CD8-positive, alpha-beta memory T cell (primary cell): ENCODE results near the gene RGS3. TPM values are rescaled to one million over a fixed set of nuclear protein-coding genes. Genes with fewer than 3 reads are reported as not detected.

Experiments used
- CTCF ChIA-PET: fragments of 350-600 bp; sonication (Branson Sonifier 250); formaldehyde crosslinking; loops from one replicate; lab custom pipeline; 2021; ENCODE audit warnings: antibody characterized with exemption; lab: Charles Lee
- POLR2A ChIA-PET: fragments of 350-600 bp; sonication (Branson Sonifier 250); formaldehyde crosslinking; loops from one replicate; lab custom pipeline; 2021; ENCODE audit warnings: antibody characterized with exemption; lab: Charles Lee
- DNase-seq, 5 donors: peaks; one replicate each; pipeline versions ENCODE4 v3.0.0 to v3.0.0-alpha.2; 2020 to 2022; ENCODE audit warnings: mixed read lengths in 1 of 5
- H3K27ac ChIP-seq: one replicate; pipeline ENCODE4 v1.7.0; 2013; ENCODE audit warnings: low read depth, mild to moderate bottlenecking, low read length, moderate library complexity
- H3K27me3 ChIP-seq: 2 replicates; pipeline ENCODE4 v1.7.0; 2013; ENCODE audit warnings: low read length, mild to moderate bottlenecking; ENCODE audit not compliant: insufficient read depth, poor library complexity, severe bottlenecking
- H3K36me3 ChIP-seq: 2 replicates; pipeline ENCODE4 v1.7.0; 2013; ENCODE audit warnings: mild to moderate bottlenecking, low read length, moderate library complexity; ENCODE audit not compliant: insufficient read depth
- H3K4me1 ChIP-seq: 2 replicates; pipeline ENCODE4 v1.7.0; 2013; ENCODE audit warnings: mild to moderate bottlenecking, low read length, moderate library complexity; ENCODE audit not compliant: insufficient read depth
- H3K4me3 ChIP-seq: 2 replicates; pipeline ENCODE4 v1.7.0; 2013; ENCODE audit warnings: mild to moderate bottlenecking, low read length
- H3K9me3 ChIP-seq: 2 replicates; pipeline ENCODE4 v1.7.0; 2013; ENCODE audit warnings: mild to moderate bottlenecking, low read length
- H3K27ac Mint-ChIP-seq, 8 donors: one replicate each; pipeline ENCODE4 v1.8.0; 2020 to 2021; ENCODE audit warnings: mixed read lengths in 8 of 8, mild to moderate bottlenecking in 6 of 8, inconsistent platforms in 3 of 8, moderate library complexity in 3 of 8
- H3K27me3 Mint-ChIP-seq, 2 donors: one replicate each; pipeline ENCODE4 v1.8.0; 2020 to 2021; ENCODE audit warnings: mixed read lengths in 2 of 2, mild to moderate bottlenecking in 1 of 2, moderate library complexity in 1 of 2
- H3K36me3 Mint-ChIP-seq, 3 donors: one replicate each; pipeline ENCODE4 v1.8.0; 2020 to 2021; ENCODE audit warnings: mixed read lengths in 3 of 3, inconsistent platforms in 1 of 3, mild to moderate bottlenecking in 1 of 3
- H3K4me1 Mint-ChIP-seq, 3 donors: one replicate each; pipeline ENCODE4 v1.8.0; 2020 to 2021; ENCODE audit warnings: mixed read lengths in 3 of 3, inconsistent platforms in 1 of 3, mild to moderate bottlenecking in 1 of 3
- H3K4me3 Mint-ChIP-seq, 7 donors: one replicate each; pipeline ENCODE4 v1.8.0; 2020 to 2021; ENCODE audit warnings: mixed read lengths in 7 of 7, mild to moderate bottlenecking in 6 of 7, moderate library complexity in 4 of 7, inconsistent platforms in 2 of 7
- H3K9me3 Mint-ChIP-seq, 5 donors: one replicate each; pipeline ENCODE4 v1.8.0; 2020 to 2022; ENCODE audit warnings: mixed read lengths in 5 of 5, mild to moderate bottlenecking in 3 of 5, moderate library complexity in 2 of 5, inconsistent platforms in 1 of 5
- polyA plus RNA-seq: library from polyadenylated mRNA; unstranded; fragments of 300-500 nt; fragmentation: Illumina TruSeq; gene quantifications from one replicate; pipeline ENCODE4 v1.2.3, GENCODE V29; 2021
- total RNA-seq, 2 experiments: library from RNA; stranded (reverse); gene quantifications; one replicate each; pipeline ENCODE4 v1.2.3, GENCODE V29; 2021

The RGS3 gene
- total and polyA plus RNA-seq, 3 experiments from 2014 or later, result 59.8 to 91.2 (median 89.2) TPM

- H3K4me1 ChIP-seq, result peaks cover 38% of the 10 kb centered on the region
- POLR2A ChIA-PET, result no interaction called here
Measured at GRCh38 chr9:113528088-113528487, 64.6 kb downstream of the RGS3 start.

GRCh38 chr9:113528811-113529210, 65.3 kb downstream of the RGS3 start:
- H3K9me3 ChIP-seq, result no peaks in the 10 kb centered on the region
- peaks cover 17% of the 10 kb centered on the region for H3K36me3 ChIP-seq
- Mint-ChIP-seq H3K9me3 (no peaks in the 10 kb centered on the region), H3K27me3 (no peaks in the 10 kb centered on the region), H3K4me3 (peak overlapping the region in 1 of 7 donors; percentile 20), H3K36me3 (peaks cover 0 to 89% (median 20%) of the 10 kb centered on the region in 3 donors), H3K27ac (peak overlapping the region in 7 of 8 donors; percentile 59 to 84 (median 77)), H3K4me1 (peaks cover 64 to 93% (median 81%) of the 10 kb centered on the region in 3 donors)
- ChIA-PET POLR2A (no interaction called here), CTCF (no interaction called here)
- DNase-seq, result no peak
- no peaks in the 10 kb centered on the region for H3K27me3 ChIP-seq
- no peak overlapping the region for H3K27ac ChIP-seq
- no peak overlapping the region for H3K4me3 ChIP-seq
- H3K4me1 ChIP-seq, result peaks cover 31% of the 10 kb centered on the region

More at GRCh38 chr9:113528088-113528487, 64.6 kb downstream of the RGS3 start:
- Mint-ChIP-seq H3K4me3 (peak overlapping the region in 1 of 7 donors; percentile 15), H3K27me3 (no peaks in the 10 kb centered on the region), H3K27ac (peak overlapping the region; percentile 66 to 96 (median 84)), H3K4me1 (peaks cover 70 to 97% (median 88%) of the 10 kb centered on the region in 3 donors), H3K9me3 (no peaks in the 10 kb centered on the region), H3K36me3 (peaks cover 0 to 87% (median 20%) of the 10 kb centered on the region in 3 donors)
- Histone ChIP-seq H3K4me3 (no peak overlapping the region), H3K27ac (no peak overlapping the region), H3K9me3 (no peaks in the 10 kb centered on the region), H3K36me3 (peaks cover 17% of the 10 kb centered on the region), H3K27me3 (no peaks in the 10 kb centered on the region)
- DNase-seq, result no peak
- CTCF ChIA-PET, result interaction anchor here (1.4 to 1.9 kb wide), 2 partner anchors 51 to 63 kb away, joined by 3 to 4 read pairs; no protein-coding TSS in a partner anchor

GRCh38 chr9:113529336-113530009, 65.9 kb downstream of the RGS3 start:
- Mint-ChIP-seq H3K27ac (peak overlapping the region; percentile 23 to 93 (median 79)), H3K36me3 (peaks cover 0 to 90% (median 20%) of the 10 kb centered on the region in 3 donors), H3K9me3 (no peaks in the 10 kb centered on the region), H3K27me3 (no peaks in the 10 kb centered on the region), H3K4me1 (peaks cover 58 to 91% (median 79%) of the 10 kb centered on the region in 3 donors), H3K4me3 (no peak overlapping the region)
- H3K27me3 ChIP-seq, result no peaks in the 10 kb centered on the region
- CTCF ChIA-PET, result interaction anchor here (0.8 to 1.4 kb wide), 2 partner anchors 12 to 50 kb away, joined by 3 to 4 read pairs; no protein-coding TSS in a partner anchor
- H3K4me3 ChIP-seq, result no peak overlapping the region
- H3K36me3 ChIP-seq, result peaks cover 17% of the 10 kb centered on the region
- no peaks in the 10 kb centered on the region for H3K9me3 ChIP-seq
- H3K4me1 ChIP-seq, result peaks cover 24% of the 10 kb centered on the region
- DNase-seq, result no peak
- POLR2A ChIA-PET, result interaction anchor here (1.0 kb wide), 1 partner anchor 12 kb away, joined by 3 read pairs; no protein-coding TSS in a partner anchor
- H3K27ac ChIP-seq, result no peak overlapping the region

GRCh38 chr9:113530022-113530635, 66.6 kb downstream of the RGS3 start:
- peaks cover 17% of the 10 kb centered on the region for H3K36me3 ChIP-seq

GRCh38 chr9:113530942-113531341, 67.4 kb downstream of the RGS3 start:
- Mint-ChIP-seq H3K4me3 (no peak overlapping the region), H3K4me1 (peaks cover 48 to 82% (median 71%) of the 10 kb centered on the region in 3 donors), H3K9me3 (no peaks in the 10 kb centered on the region), H3K36me3 (peaks cover 0 to 87% (median 21%) of the 10 kb centered on the region in 3 donors), H3K27ac (peak overlapping the region in 7 of 8 donors; percentile 64 to 96 (median 81)), H3K27me3 (no peaks in the 10 kb centered on the region)
- no peaks in the 10 kb centered on the region for H3K9me3 ChIP-seq
- H3K4me3 ChIP-seq, result no peak overlapping the region
- ChIA-PET CTCF (no interaction called here), POLR2A (no interaction called here)
- peaks cover 17% of the 10 kb centered on the region for H3K36me3 ChIP-seq
- DNase-seq, result no peak
- H3K27ac ChIP-seq, result no peak overlapping the region
- no peaks in the 10 kb centered on the region for H3K27me3 ChIP-seq
- H3K4me1 ChIP-seq, result peaks cover 9% of the 10 kb centered on the region

More at GRCh38 chr9:113530022-113530635, 66.6 kb downstream of the RGS3 start:
- ChIA-PET CTCF (interaction anchor here (0.8 to 1.4 kb wide), 2 partner anchors 13 to 49 kb away, joined by 3 to 4 read pairs; no protein-coding TSS in a partner anchor), POLR2A (interaction anchor here (1.0 kb wide), 1 partner anchor 13 kb away, joined by 3 read pairs; no protein-coding TSS in a partner anchor)
- DNase-seq, result no peak
- Mint-ChIP-seq H3K27ac (peak overlapping the region; percentile 70 to 93 (median 80)), H3K9me3 (no peaks in the 10 kb centered on the region), H3K27me3 (no peaks in the 10 kb centered on the region), H3K4me1 (peaks cover 52 to 84% (median 73%) of the 10 kb centered on the region in 3 donors), H3K4me3 (no peak overlapping the region), H3K36me3 (peaks cover 0 to 86% (median 20%) of the 10 kb centered on the region in 3 donors)
- Histone ChIP-seq H3K27me3 (no peaks in the 10 kb centered on the region), H3K4me3 (no peak overlapping the region), H3K9me3 (no peaks in the 10 kb centered on the region), H3K27ac (no peak overlapping the region), H3K4me1 (peaks cover 17% of the 10 kb centered on the region)

DNA sequence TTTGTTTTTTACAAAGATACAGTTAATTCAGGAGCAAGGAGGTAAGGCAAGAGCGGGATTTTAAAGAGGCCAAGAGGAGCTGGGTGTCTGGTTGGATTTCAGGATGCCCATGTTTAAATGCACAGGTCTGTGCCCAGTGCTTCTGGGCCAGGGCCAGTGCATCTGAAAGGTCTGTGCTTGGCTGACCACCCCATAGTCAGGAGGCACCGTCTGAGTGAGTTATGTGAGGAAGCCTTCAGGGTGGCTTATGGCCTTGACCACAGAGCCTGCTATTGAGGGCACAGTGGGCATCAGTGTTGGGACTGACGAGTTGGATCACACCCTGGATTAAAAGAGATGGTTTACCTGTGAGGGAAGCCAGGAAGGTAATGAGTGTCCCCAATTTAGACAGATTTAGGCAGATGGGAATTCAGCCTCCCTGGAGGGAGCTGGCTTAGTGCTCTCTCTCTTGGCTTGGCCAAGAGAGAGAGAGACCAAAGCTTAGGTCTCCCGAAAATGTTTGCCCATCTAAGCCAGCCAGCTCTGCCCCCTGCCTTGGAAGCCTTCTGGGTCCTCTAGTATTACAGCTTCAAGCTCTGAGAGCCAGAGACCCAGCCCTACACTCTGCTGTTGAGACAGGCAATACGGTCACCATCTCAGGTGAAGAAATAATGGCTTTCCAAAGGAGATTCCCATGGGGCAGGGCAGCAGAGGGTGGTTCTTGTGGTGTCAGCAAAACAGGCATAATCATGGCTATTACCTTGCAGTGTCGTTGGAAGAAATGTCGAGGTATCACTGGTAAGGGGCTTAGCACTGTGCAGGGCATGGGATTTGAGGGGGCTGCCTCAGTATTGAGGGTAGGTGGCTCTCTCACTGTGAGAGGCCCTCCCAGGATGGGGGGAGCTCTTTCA, 68.6 kb downstream of the RGS3 start:
- Mint-ChIP-seq H3K27me3 (no peaks in the 10 kb centered on the region), H3K9me3 (no peaks in the 10 kb centered on the region), H3K27ac (peak overlapping the region; percentile 56 to 96 (median 84)), H3K36me3 (peaks cover 0 to 87% (median 25%) of the 10 kb centered on the region in 3 donors), H3K4me3 (no peak overlapping the region), H3K4me1 (peaks cover 40 to 79% (median 62%) of the 10 kb centered on the region in 3 donors)
- Histone ChIP-seq H3K27ac (no peak overlapping the region), H3K36me3 (peaks cover 23% of the 10 kb centered on the region), H3K9me3 (no peaks in the 10 kb centered on the region), H3K4me1 (no peaks in the 10 kb centered on the region), H3K27me3 (no peaks in the 10 kb centered on the region), H3K4me3 (no peak overlapping the region)
- DNase-seq, result no peak
- POLR2A ChIA-PET, result interaction anchor here (0.6 to 0.7 kb wide), 3 partner anchors 46 to 122 kb away, joined by 3 to 5 read pairs (median 3); partner anchors contain the start of genes C9orf43 and POLE3
- CTCF ChIA-PET, result interaction anchor here (0.9 to 1.0 kb wide), 2 partner anchors 7 to 86 kb away, joined by 3 to 4 read pairs; no protein-coding TSS in a partner anchor

DNA sequence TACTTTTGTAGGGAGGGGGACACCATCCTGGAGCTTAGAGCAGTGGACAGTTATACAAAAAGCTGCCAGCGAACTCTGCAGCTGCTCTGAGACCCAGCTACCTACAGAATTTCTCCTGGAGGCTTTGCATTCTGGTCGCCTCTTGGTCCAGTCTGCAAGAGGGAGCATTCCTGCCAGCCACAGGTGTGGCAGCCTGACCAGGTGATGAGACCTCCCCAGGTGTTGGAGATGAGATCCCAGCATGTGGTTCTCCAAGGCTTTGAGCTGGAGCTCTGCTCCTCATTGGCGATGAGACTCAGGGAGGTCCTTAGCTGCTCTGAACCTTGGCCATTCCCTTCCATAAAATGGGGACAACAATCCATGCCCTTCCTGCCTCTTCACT, 69.3 kb downstream of the RGS3 start:
- H3K36me3 ChIP-seq, result peaks cover 27% of the 10 kb centered on the region
- CTCF ChIA-PET, result interaction anchor here (0.9 to 1.1 kb wide), 2 partner anchors 8 to 9 kb away, joined by 3 read pairs; no protein-coding TSS in a partner anchor
- H3K27me3 ChIP-seq, result no peaks in the 10 kb centered on the region
- H3K4me1 ChIP-seq, result no peaks in the 10 kb centered on the region
- POLR2A ChIA-PET, result interaction anchor here (0.7 kb wide), 1 partner anchor 123 kb away, joined by 5 read pairs; the partner anchor contains the start of genes C9orf43 and POLE3
- Mint-ChIP-seq H3K4me3 (no peak overlapping the region), H3K9me3 (no peaks in the 10 kb centered on the region), H3K27ac (peak overlapping the region in 7 of 8 donors; percentile 10 to 87 (median 68)), H3K4me1 (peaks cover 39 to 79% (median 62%) of the 10 kb centered on the region in 3 donors), H3K27me3 (no peaks in the 10 kb centered on the region), H3K36me3 (peaks cover 0 to 87% (median 24%) of the 10 kb centered on the region in 3 donors)
- H3K9me3 ChIP-seq, result no peaks in the 10 kb centered on the region
- no peak overlapping the region for H3K4me3 ChIP-seq
- H3K27ac ChIP-seq, result no peak overlapping the region
- peak in 1 of 5 donors; percentile 35 for DNase-seq
